M059J (cell line): Measurements from ENCODE around the gene POLR2I. TPM values are rescaled to one million over a fixed set of nuclear protein-coding genes. Genes with fewer than 3 reads are reported as not detected.

ENCODE experiments used
- total RNA-seq: library from RNA; depleted of rRNA; stranded (reverse); fragments of >200 nt; shearing (Covaris generic); gene quantifications from 2 replicates; pipeline ENCODE4 v1.2.3, GENCODE V29; 2014; rRNA removed

Gene POLR2I
- total RNA-seq, 1 experiment from 2014 or later: 90.4 TPM

Other genes starting within 250 kb of the POLR2I start
- gene APLP1, start 246.3 kb downstream of the POLR2I start, total RNA-seq: 42.4 and 51.5 TPM in 2 replicates
- 0.91 and 6.1 TPM in 2 replicates for gene NFKBID, start 214.3 kb downstream of the POLR2I start, total RNA-seq
- not detected in 2 replicates for gene HCST, start 212.3 kb downstream of the POLR2I start, total RNA-seq
- not detected in 2 replicates for gene TYROBP, start 206.6 kb downstream of the POLR2I start, total RNA-seq
- 3.3 and 4.6 TPM in 2 replicates for gene LRFN3, start 178.5 kb downstream of the POLR2I start, total RNA-seq
- gene SDHAF1, start 119.7 kb downstream of the POLR2I start, total RNA-seq: 32.0 and 40.1 TPM in 2 replicates
- gene SYNE4, start 106.1 kb downstream of the POLR2I start, total RNA-seq: not detected in 2 replicates
- gene ALKBH6, start 100.7 kb downstream of the POLR2I start, total RNA-seq: 54.6 and 64.6 TPM in 2 replicates
- 1.3 and 6.7 TPM in 2 replicates for gene CLIP3, start 82.0 kb downstream of the POLR2I start, total RNA-seq
- 4.3 and 6.8 TPM in 2 replicates for gene THAP8, start 60.6 kb downstream of the POLR2I start, total RNA-seq
- gene WDR62, start 60.0 kb downstream of the POLR2I start, total RNA-seq: 10.8 and 19.4 TPM in 2 replicates
- 0.39 TPM in 1 of 2 replicates, not detected in the other for gene OVOL3, start 3.7 kb downstream of the POLR2I start, total RNA-seq
- gene TBCB, start 593 bp upstream of the POLR2I start, total RNA-seq: 307 and 372 TPM in 2 replicates
- 425 and 426 TPM in 2 replicates for gene CAPNS1, start 25.2 kb upstream of the POLR2I start, total RNA-seq
- gene COX7A1, start 37.6 kb upstream of the POLR2I start, total RNA-seq: not detected in 2 replicates
- gene ZNF565, start 99.8 kb upstream of the POLR2I start, total RNA-seq: 2.2 and 3.6 TPM in 2 replicates
- 72.9 and 95.5 TPM in 2 replicates for gene ZNF146, start 100.2 kb upstream of the POLR2I start, total RNA-seq